GM12891 (cell line): ENCODE results near the gene ZIC4.

Experiments used
- DNase-seq: peaks from one replicate; pipeline ENCODE4 v3.0.0; 2011; ENCODE audit warnings: low spot score; ENCODE audit not compliant: insufficient read length
- FAIRE-seq: peaks from 2 replicates; lab custom pipeline; 2011; peaks lifted over from hg19 to GRCh38; lab: Jason Lieb, UNC
- PAX5 ChIP-seq: IDR thresholded peaks from 2 replicates; pipeline ENCODE4 v1.6.1; 2011; ENCODE audit warnings: low read length, moderate library complexity, mild to moderate bottlenecking; ENCODE audit not compliant: insufficient read depth, severe bottlenecking
- POLR2A ChIP-seq: IDR thresholded peaks from 2 replicates; pipeline ENCODE4 v1.6.1; 2011; ENCODE audit warnings: low read depth, low read length, control low read depth
- POLR2AphosphoS5 ChIP-seq: IDR thresholded peaks from 2 replicates; pipeline ENCODE4 v1.6.1; 2011; ENCODE audit warnings: low read depth, low read length, control low read depth
- POU2F2 ChIP-seq: IDR thresholded peaks from 2 replicates; pipeline ENCODE4 v1.6.1; 2011; ENCODE audit warnings: low read depth, mild to moderate bottlenecking, control low read depth, low read length, moderate library complexity
- SPI1 ChIP-seq: IDR thresholded peaks from 2 replicates; pipeline ENCODE4 v1.6.1; 2011; ENCODE audit warnings: low read depth, low read length, control low read depth
- TAF1 ChIP-seq: IDR thresholded peaks from 2 replicates; pipeline ENCODE4 v1.6.1; 2011; ENCODE audit warnings: low read depth, low read length, control low read depth

ZIC4 gene

GRCh38 chr3:147407114-147407497 is 763 bp upstream of the ZIC4 start:
- no peak for DNase-seq
- no peak for TF ChIP-seq SPI1
- no peak for TF ChIP-seq POU2F2
- TF ChIP-seq POLR2AphosphoS5 = no peak
- no peak for TF ChIP-seq POLR2A
- FAIRE-seq = no peak

GRCh38 chr3:147405231-147406027 is 914 bp downstream of the ZIC4 start:
- TF ChIP-seq POLR2A (no peak), POU2F2 (no peak)
- DNase-seq = no peak
- no peak for FAIRE-seq

GRCh38 chr3:147404800-147405230 is 1.5 kb downstream of the ZIC4 start:
- DNase-seq = no peak
- FAIRE-seq = no peak
- TF ChIP-seq PAX5 (no peak), SPI1 (no peak)

- TF ChIP-seq POU2F2 (no peak), SPI1 (no peak), POLR2AphosphoS5 (no peak), TAF1 (no peak), PAX5 (no peak), POLR2A (no peak)
- FAIRE-seq (no peak), DNase-seq (no peak)
Measured at GRCh38 chr3:147404000-147404799, 2.1 kb downstream of the ZIC4 start.

GRCh38 chr3:147403511-147403910 is 2.8 kb downstream of the ZIC4 start:
- no peak for TF ChIP-seq TAF1
- no peak for TF ChIP-seq POLR2AphosphoS5
- no peak for TF ChIP-seq POLR2A
- TF ChIP-seq SPI1 = no peak
- no peak for TF ChIP-seq PAX5
- TF ChIP-seq POU2F2 = no peak
- no peak for FAIRE-seq
- DNase-seq = no peak

- no peak for TF ChIP-seq TAF1
- TF ChIP-seq POU2F2 = no peak
- TF ChIP-seq PAX5 = no peak
- no peak for TF ChIP-seq POLR2A
- no peak for TF ChIP-seq POLR2AphosphoS5
- TF ChIP-seq SPI1 = no peak
- DNase-seq = no peak
- FAIRE-seq = no peak
Measured at GRCh38 chr3:147402159-147402558, 4.2 kb downstream of the ZIC4 start.

GRCh38 chr3:147401421-147401820 is 4.9 kb downstream of the ZIC4 start:
- DNase-seq = no peak
- TF ChIP-seq TAF1 (no peak), POLR2AphosphoS5 (no peak), SPI1 (no peak), POU2F2 (no peak), POLR2A (no peak), PAX5 (no peak)
- FAIRE-seq = no peak

- TF ChIP-seq POU2F2 (no peak), PAX5 (no peak), POLR2AphosphoS5 (no peak), SPI1 (no peak), TAF1 (no peak), POLR2A (no peak)
- FAIRE-seq = no peak
Measured at GRCh38 chr3:147400999-147401398, 5.3 kb downstream of the ZIC4 start.

GRCh38 chr3:147400111-147400510 is 6.2 kb downstream of the ZIC4 start:
- DNase-seq = no peak
- FAIRE-seq = no peak
- TF ChIP-seq POU2F2 (no peak), TAF1 (no peak), POLR2A (no peak), POLR2AphosphoS5 (no peak), PAX5 (no peak), SPI1 (no peak)

More at GRCh38 chr3:147400999-147401398, 5.3 kb downstream of the ZIC4 start:
- no peak for DNase-seq

- DNase-seq = no peak
- TF ChIP-seq TAF1 (no peak), POLR2A (no peak), POLR2AphosphoS5 (no peak), SPI1 (no peak), POU2F2 (no peak), PAX5 (no peak)
- no peak for FAIRE-seq
Measured at GRCh38 chr3:147398813-147399534, 7.4 kb downstream of the ZIC4 start.
